Activated naive CD4-positive, alpha-beta T cell (primary cell): ENCODE data around the gene STK32A.
"Not testable (repeated sequence)": the region's sequence is repeated elsewhere in the genome, so short reads cannot be mapped to it uniquely, and the experiment has no call there.

Experiments used
- DNase-seq, 4 experiments: peaks; one replicate each; lab custom pipeline; 2025; lab: John Stamatoyannopoulos, UW

Gene STK32A

GRCh38 chr5:147346006-147346561, 111.3 kb downstream of the STK32A start:
- no peak for DNase-seq

GRCh38 chr5:147348046-147348445, 113.2 kb downstream of the STK32A start:
- no peak for DNase-seq

DNA sequence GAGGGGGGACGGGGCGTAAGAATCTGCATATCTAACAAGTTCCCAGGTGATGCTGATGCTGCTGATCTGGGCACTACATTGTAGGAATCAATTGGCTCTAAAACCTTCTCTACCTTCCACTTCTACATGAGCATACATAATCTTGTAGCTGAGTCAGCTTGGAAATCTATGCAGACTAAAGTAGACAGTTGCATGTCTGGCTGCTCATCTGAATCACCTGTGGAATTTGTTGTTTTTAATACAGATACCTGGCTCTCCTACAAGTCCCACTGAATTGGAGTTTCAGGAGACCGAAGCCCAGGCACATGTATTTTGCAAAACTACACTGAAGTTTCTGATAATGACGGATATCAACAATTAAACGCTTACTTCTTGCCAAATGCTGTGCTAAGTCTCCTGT, 113.6 kb downstream of the STK32A start:
- no peak for DNase-seq

DNA sequence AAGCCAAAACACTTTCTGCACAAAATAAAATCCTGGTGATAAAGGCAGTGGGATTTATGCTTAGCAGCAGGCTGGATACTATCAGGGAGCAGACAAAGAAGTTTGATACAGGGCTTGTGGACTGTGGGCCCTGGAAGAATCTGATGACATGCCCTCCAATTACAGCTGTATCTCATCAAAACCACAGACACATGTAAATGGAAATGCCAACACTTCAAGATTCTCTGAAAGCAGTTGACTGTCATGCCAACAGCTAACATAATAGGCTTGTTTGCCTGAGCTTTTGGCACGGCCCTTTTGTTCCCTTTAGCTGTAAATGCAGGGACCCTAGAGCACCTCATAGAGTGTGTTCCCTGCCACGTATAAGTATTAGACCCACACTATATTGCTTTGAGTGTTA, 114.4 kb downstream of the STK32A start:
- no peak for DNase-seq

DNA sequence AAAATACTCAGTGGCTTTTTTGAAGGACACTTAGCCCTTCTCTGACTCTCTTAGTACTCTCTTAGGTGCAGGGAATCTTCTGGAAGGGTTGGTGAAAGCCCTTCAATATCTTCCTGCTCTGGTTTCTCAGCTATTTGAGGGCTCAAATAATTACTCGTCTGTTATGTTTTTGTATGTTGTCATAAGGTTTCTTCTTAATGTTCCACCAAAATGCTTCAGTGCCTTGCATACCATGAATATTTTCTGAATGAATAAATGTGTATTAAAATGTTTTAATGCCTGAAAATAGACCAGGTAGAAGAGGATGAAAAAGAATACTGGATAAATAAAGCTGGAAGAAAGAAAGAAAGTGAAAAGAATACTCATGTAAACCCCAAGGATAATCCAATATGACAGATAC, 124.3 kb downstream of the STK32A start:
- DNase-seq: no peak

- DNase-seq: no peak
These were observed 124.8 kb downstream of the STK32A start for GRCh38 chr5:147359581-147359980.

GRCh38 chr5:147360816-147361215, 126.0 kb downstream of the STK32A start:
- no peak for DNase-seq

- no peak for DNase-seq
These were observed 126.8 kb downstream of the STK32A start for GRCh38 chr5:147361441-147362175.

GRCh38 chr5:147367381-147367780, 132.6 kb downstream of the STK32A start:
- not testable (repeated sequence) for DNase-seq

DNA sequence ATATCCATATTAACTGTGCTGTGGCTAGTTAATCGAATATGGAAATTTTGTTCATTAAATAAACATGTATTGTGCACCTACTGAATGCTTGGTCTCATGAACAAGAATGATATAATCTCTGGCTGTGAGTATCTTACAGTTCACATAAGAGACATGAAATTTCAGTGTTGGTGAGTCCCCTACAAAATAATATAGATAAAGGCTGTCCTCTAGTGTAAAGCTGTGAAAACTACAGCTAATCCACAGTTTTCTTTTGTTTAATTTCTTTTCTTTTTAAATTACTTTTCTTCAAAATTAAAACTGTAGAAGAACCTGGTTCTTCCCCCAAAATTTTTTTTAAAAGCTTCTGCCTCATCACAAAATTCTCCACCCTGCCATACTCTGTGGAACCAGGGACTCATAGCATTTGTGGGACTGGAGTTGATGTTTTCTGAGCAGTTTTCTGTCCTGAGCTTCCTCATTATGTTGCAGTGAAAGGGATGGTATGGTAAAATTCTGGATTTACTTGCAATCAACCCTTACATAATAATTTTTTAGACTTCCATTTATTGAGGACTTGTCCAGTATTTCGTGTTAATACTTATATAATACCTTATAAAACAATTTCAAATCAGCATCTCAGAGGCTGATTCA, 135.0 kb downstream of the STK32A start:
- no peak for DNase-seq

- DNase-seq: no peak
These were observed 136.5 kb downstream of the STK32A start for GRCh38 chr5:147371290-147371689.

DNA sequence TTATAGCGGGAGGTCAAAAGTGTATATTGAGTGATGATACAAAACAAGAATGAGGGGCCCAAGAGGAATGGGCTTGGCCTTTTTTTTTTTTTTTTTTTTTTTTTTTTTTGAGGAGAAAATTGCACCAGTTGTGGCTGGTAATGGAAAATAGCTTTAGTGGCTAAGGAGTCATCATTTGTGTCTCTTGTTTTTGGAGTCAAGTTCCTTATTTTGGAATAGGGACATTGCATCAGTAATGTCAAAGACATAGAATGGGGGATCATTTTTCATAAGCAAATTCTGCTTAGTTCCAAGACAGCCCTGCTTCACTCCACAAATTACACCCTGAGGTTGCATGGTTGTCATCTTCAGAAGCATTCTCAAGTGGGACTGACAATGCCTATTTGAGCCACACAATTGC, 137.4 kb downstream of the STK32A start:
- no peak for DNase-seq

- no peak for DNase-seq
These were observed 138.5 kb downstream of the STK32A start for GRCh38 chr5:147373328-147373727.

DNA sequence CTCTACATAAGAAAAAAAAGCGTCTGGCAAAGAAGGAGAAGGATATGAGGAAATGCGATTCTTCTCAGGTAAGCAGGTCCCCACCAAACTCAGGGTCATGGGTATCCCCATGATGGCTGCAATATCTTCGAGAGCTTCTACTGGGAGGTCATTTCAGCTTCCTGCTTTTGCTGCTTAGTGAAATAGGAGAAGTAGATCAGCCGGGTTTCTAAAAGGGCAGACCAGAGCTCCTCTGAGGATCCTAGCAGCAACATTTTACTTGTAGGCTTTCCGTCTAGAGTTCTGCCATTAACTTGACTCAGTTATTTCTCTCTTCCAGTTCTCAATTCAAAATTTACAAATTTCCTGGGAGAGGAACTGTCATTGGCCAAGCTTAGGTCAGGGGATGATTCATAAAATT, 140.3 kb downstream of the STK32A start:
- no peak for DNase-seq

GRCh38 chr5:147377682-147378081, 142.9 kb downstream of the STK32A start:
- DNase-seq: no peak

DNA sequence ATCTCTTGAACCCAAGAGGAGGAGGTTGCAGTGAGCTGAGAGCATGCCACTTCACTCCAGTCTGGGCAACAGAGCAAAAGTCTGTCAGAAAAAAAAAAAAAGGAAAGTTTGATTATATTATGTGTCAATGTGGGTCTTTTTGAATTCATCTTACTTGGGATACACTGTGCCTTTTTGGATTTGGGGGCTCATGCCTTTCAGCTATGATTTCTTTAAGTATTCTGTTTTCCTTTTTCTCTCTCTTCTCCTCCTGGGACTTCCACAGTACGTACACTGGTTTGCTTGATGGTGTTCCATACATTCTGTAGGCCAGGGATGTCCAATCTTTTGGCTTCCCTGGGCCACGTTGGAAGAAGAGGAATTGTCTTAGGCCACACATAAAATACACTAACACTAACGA, 146.7 kb downstream of the STK32A start:
- DNase-seq: no peak

DNA sequence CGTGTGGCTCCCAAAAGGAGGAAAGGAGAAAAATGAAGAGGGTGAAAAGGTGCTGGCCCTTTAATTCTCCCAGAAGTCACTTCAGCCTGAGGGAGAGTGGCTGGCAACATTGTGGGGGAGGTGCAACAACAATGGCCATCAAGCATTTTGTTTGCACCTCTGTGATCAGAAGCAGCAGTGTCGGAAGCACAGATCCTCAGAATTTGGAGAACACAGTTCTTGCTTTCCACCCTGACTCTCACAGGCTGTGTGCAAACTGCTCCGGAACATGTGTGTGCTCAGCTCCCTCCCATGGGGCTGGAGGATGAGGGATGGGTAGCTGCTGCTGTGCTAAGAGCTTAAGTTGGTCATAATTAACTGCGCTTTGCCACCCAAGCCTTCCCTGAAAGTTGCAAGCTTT, 147.9 kb downstream of the STK32A start:
- no peak for DNase-seq

DNA sequence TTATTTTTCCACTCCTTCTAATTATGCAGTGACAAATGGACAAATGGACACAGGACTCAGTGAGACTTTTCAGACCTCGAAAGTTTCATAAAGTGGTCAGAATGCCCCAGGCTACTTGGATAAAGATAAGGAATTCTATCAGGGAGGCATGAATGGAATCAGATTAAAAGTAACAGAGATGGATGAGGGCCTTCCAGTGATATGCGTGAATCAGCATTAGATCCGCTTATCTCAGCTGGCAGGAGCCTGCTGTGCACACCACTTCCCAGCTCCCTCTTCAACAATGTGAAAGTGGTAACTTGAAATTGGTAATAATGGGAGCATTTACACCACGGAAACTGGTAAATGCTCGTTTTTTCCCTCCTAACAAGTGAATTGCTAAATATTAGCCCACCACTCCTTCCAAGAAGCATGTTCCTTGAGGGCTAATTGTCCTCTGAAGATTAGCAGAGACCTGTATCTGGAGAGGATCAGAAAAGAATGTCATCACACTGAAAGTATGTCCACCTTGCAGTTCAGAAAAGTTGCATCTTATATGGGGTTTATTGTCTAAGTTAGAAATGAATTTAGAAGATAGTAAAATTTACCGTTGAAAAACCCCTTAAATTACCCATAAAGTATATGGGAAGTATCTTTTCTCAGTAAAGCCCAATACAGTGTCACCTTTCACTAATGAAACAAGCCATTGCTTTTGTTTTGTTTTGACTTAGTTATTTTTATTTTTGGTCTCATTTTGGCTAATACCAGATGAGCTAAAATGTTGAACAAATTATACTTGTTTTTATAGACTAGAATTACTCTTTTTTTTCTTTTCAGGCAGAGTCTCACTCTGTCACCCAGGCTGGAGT, 149.7 kb downstream of the STK32A start:
- no peak for DNase-seq

- DNase-seq: no peak
These were observed 152.3 kb downstream of the STK32A start for GRCh38 chr5:147387109-147387508.

DNA sequence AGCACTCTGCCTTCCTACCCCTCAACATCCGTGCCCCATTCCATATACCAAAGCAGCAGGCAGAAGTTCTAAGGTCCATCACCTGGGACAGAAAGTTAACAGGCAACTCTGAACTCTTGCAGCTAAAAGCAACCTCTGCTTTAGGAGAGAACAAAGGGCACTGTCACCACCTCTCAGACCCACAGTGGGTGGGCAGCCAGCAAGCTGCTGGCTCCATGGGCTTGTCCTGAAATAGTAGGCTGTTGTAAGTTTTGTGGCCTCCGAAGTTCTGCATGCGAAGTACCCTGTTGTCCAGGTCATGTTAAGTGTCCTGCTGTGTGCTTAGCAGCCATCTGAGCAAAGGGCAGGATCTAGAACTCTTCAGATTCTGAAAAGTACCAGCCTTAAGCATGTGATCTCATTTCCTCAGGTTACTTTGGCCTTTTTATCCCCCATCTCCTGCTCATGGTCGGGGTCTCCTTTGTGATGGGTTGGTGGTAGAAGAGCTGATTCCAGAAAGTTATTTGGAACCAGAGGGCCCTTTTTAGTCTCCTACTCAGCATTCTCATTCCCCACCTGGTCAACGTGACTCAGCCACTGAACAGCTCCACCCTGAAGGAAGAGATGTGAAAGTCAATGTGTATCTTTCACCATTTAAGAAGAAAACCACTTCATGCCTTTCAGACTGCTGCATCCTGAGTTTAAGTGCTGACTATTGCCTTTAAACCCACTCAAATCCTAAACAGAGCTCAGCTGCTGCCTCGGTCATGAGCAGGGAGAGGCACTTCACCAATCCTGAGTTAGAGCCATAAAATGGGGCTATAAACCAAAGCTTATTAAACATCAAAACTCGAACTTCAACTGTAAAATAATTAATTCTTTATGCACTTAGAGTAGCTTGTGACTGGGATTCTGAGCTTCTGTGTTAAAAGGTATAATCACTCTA, 153.6 kb downstream of the STK32A start:
- no peak for DNase-seq

DNA sequence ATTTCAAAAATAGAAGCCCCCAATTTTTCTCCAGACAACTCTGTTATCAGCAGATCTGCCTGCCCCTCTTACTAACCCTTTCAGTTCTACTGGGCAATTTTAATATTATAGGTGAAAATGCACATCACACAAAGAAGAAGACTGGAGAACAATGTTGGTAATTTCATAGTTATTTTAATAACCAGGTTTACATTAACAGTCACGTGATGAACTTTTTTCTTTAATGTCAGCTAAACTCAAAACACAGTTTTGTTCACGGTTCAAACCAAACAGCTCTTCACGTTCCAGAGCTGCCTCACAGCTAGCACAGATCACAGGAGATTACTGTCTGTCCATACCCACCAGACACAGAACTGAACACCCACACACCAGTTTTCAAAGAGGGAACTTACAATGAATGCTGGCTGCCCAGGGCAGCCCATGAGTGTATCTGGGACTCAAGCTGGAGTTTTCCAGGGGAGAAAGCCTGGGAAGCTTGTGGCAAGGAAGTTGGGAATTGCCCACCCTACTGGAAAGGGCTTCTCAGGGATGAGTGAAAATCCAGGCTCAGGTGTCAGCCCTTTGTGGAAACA, 155.9 kb downstream of the STK32A start:
- DNase-seq: no peak
